HFFc6 (cell line): ENCODE measurements around the gene RAB11FIP3. TPM values are rescaled to one million over a fixed set of nuclear protein-coding genes. Genes with fewer than 3 reads are reported as not detected.

Experiments used
- DNase-seq: peaks from one replicate; pipeline ENCODE4 v3.0.0-alpha.2; 2018
- H3K27ac Mint-ChIP-seq: 2 replicates; pipeline ENCODE4 v1.8.0; 2020; ENCODE audit warnings: mild to moderate bottlenecking, mixed read lengths
- H3K27me3 Mint-ChIP-seq: 2 replicates; pipeline ENCODE4 v1.8.0; 2021; ENCODE audit warnings: mild to moderate bottlenecking, moderate library complexity, mixed read lengths; ENCODE audit not compliant: insufficient read depth
- H3K36me3 Mint-ChIP-seq: 2 replicates; pipeline ENCODE4 v1.8.0; 2021; ENCODE audit warnings: low read depth, mixed read lengths
- H3K4me1 Mint-ChIP-seq: 2 replicates; pipeline ENCODE4 v1.8.0; 2020; ENCODE audit warnings: low read depth, mixed read lengths
- H3K4me3 Mint-ChIP-seq: 2 replicates; pipeline ENCODE4 v1.8.0; 2020; ENCODE audit warnings: mild to moderate bottlenecking, moderate library complexity, mixed read lengths
- H3K9me3 Mint-ChIP-seq: 2 replicates; pipeline ENCODE4 v1.8.0; 2020; ENCODE audit warnings: mild to moderate bottlenecking, mixed read lengths
- total RNA-seq, 6 experiments: library from RNA; stranded (reverse); fragmentation: NEBNext Ultra II Directional; extraction: Animal tissue kit (Norgen Biotek cat#: 25700); gene quantifications; 2 replicates in 1 of 6; 3 replicates in 5 of 6; pipeline ENCODE4 v1.2.3, GENCODE V29; 2021
- TF ChIP-seq, protein P1 (sequence below): fragments of 200-600 bp; sonication (generic); IDR thresholded peaks from 2 replicates; pipeline ENCODE4 v1.5.0; 2021; ENCODE audit warnings: antibody characterized with exemption, mild to moderate bottlenecking

Gene RAB11FIP3
- total RNA-seq, 6 experiments from 2014 or later: 30.3 to 36.9 (median 33.9) TPM

DNA sequence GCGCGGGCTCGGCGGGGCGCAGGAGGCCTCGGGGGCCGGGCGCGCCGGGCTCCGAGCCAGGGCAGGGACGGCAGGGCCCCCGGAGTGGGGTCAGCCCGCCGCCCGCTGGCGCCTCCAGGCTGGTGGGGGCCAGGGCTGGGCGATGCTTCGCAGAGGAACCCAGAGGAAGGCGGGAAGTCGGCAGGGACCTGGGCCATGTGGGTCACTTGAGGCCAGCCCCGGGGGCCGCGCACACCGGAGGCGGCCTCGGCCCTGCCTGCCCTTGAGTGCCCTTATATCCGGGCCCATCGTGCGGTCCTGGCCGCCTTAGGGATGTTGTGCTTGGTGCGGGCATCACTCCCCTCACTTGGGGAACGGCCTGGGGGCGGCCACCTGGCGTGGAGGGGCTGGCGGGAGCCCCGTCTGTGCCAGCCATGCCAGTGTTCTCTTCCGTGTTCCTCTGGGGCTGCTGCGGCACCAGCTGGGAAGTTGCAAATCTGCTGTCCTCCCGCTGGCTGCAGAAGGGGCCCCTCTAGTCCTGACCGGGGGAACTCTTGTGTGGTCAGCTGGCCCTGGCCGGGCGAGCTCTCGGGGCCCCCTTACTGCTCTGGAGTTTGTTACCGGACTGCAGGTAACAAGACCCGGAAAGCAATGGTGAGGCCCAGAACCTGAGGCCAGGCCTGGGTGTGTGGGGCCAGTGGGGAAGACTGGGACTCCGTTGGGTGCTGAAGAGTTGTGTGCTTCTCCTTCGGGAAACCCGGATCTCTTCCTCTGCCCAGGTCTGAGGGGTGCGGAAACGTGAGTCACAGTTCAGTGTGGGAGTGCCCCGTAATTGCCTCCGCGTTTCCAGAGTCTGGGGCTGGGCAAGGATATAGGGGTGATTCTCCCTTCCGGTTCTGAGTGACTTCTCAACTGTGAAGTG, 102.9 kb downstream of the RAB11FIP3 start:
- Mint-ChIP-seq H3K4me1 (peaks cover 39% of the 10 kb centered on the region), H3K36me3 (peaks cover 8% of the 10 kb centered on the region), H3K27me3 (peaks cover 14% of the 10 kb centered on the region), H3K9me3 (no peaks in the 10 kb centered on the region), H3K4me3 (peak overlapping the region; percentile 96), H3K27ac (peak overlapping the region; percentile 98)
- peak; percentile 82 for DNase-seq
- TF ChIP-seq, protein P1, sequence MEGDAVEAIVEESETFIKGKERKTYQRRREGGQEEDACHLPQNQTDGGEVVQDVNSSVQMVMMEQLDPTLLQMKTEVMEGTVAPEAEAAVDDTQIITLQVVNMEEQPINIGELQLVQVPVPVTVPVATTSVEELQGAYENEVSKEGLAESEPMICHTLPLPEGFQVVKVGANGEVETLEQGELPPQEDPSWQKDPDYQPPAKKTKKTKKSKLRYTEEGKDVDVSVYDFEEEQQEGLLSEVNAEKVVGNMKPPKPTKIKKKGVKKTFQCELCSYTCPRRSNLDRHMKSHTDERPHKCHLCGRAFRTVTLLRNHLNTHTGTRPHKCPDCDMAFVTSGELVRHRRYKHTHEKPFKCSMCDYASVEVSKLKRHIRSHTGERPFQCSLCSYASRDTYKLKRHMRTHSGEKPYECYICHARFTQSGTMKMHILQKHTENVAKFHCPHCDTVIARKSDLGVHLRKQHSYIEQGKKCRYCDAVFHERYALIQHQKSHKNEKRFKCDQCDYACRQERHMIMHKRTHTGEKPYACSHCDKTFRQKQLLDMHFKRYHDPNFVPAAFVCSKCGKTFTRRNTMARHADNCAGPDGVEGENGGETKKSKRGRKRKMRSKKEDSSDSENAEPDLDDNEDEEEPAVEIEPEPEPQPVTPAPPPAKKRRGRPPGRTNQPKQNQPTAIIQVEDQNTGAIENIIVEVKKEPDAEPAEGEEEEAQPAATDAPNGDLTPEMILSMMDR: no peak

DNA sequence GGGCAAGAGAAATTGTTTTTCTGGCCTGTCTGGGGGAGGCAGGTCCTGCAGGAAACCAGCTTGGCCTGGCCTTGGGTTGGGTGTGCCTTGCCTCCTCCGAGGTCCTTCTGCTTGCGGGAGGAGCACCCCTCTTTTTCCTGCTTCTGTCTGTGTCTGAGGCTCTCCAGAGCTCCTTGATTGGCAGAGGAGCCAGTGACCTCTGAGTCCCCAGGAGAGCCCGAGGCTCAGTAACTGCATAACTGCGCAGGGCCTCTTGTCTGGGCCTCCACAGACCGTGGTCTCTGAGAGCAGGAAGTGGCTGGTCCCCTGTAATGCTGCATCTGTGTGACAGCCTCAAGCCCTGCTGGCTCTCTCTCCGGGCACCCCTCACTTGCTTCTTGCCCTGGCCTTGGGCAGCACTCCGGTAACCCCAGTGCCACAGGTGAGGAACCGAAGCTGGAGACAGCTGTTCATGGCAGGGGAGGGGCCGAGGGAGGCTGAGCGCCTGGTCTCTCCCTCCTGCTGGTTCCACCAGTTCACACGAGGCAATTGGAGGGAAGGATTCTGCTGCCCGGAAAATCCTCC, 103.6 kb downstream of the RAB11FIP3 start:
- DNase-seq: no peak
- peak overlapping the region; percentile 96 for H3K4me3 Mint-ChIP-seq
- no peaks in the 10 kb centered on the region for H3K9me3 Mint-ChIP-seq
- TF ChIP-seq, protein P1: no peak
- peak overlapping the region; percentile 98 for H3K27ac Mint-ChIP-seq
- peaks cover 8% of the 10 kb centered on the region for H3K36me3 Mint-ChIP-seq
- H3K27me3 Mint-ChIP-seq: peaks cover 14% of the 10 kb centered on the region
- H3K4me1 Mint-ChIP-seq: peaks cover 39% of the 10 kb centered on the region

DNA sequence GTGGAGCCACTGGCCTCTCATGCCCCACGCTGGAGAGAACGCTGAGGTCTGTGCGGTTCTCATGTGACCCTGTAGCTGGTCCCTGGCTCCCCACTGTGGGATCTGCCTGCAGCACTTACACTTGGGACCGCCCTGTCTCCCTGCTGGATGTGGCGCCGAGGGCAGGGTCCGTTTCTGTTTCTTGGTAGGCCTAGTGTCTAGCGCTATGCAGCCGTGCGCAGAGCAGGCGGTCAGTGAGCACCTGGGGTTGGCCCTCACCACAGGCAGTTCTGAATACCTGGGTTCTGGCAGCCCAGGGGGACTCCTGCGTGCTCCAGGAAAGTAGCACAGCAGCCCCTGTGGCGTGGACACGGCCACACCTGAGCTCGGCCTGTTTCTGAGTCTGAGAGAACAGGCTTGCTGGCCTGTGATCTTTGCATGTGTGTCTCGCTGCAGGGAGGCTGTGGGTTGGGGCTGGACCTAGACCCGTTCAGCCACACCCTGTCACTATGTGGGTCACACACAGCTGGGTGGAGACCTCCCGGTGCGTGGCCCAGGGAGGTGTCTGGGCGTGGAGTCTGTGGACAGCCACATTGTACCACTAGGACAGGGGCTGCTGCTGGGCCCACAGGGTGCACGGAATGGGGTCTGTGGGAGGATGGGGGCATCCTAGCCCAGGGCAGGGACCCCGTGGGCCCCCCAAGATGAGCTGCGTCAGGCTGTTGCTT, 104.8 kb downstream of the RAB11FIP3 start:
- Mint-ChIP-seq H3K9me3 (no peaks in the 10 kb centered on the region), H3K4me3 (peak overlapping the region; percentile 96; the same call in 1 of the 2 replicates), H3K4me1 (peaks cover 39% of the 10 kb centered on the region), H3K27me3 (peaks cover 13% of the 10 kb centered on the region), H3K36me3 (peaks cover 7% of the 10 kb centered on the region), H3K27ac (peak overlapping the region; percentile 98)
- TF ChIP-seq, protein P1: no peak
- DNase-seq: no peak

DNA sequence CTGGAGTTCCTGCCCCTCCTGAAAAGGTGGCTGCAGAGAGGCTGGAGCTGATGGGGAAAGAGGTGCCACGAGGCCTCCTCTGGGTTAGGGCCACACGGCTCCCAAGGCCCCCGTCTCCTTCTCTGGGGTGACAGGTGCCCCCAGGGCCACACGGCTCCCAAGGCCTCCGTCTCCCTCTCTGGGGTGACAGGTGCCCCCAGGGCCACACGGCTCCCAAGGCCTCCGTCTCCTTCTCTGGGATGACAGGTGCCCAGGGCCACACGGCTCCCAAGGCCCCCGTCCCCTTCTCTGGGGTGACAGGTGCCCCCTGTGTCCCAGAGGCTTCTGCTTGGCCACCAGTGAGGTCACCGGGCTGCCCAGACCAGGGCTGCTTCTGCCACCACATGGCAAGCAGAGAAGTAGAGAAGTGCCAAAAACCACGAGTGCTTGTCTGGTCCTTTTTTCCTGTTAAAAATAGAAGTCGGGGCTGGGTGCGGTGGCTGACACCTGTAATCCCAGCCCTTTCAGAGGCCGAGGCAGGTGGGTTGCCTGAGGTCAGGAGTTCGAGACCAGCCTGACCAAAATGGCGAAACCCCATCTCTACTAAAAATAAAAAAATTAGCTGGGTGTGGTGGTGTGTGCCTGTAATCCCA, 106.2 kb downstream of the RAB11FIP3 start:
- H3K36me3 Mint-ChIP-seq: peaks cover 3% of the 10 kb centered on the region; the same call in 1 of the 2 replicates
- H3K9me3 Mint-ChIP-seq: no peaks in the 10 kb centered on the region
- H3K27me3 Mint-ChIP-seq: peaks cover 7% of the 10 kb centered on the region
- no peak overlapping the region for H3K4me3 Mint-ChIP-seq
- TF ChIP-seq, protein P1: no peak
- no peak for DNase-seq
- H3K4me1 Mint-ChIP-seq: peaks cover 33% of the 10 kb centered on the region
- H3K27ac Mint-ChIP-seq: no peak overlapping the region
